Superior temporal gyrus (tissue), 1 donor: ENCODE results near the gene HHEX.

Experiments
- DNase-seq: peaks from one replicate; pipeline ENCODE4 v3.0.0-alpha.2; 2016; ENCODE audit errors: extremely low spot score

The HHEX gene

DNA sequence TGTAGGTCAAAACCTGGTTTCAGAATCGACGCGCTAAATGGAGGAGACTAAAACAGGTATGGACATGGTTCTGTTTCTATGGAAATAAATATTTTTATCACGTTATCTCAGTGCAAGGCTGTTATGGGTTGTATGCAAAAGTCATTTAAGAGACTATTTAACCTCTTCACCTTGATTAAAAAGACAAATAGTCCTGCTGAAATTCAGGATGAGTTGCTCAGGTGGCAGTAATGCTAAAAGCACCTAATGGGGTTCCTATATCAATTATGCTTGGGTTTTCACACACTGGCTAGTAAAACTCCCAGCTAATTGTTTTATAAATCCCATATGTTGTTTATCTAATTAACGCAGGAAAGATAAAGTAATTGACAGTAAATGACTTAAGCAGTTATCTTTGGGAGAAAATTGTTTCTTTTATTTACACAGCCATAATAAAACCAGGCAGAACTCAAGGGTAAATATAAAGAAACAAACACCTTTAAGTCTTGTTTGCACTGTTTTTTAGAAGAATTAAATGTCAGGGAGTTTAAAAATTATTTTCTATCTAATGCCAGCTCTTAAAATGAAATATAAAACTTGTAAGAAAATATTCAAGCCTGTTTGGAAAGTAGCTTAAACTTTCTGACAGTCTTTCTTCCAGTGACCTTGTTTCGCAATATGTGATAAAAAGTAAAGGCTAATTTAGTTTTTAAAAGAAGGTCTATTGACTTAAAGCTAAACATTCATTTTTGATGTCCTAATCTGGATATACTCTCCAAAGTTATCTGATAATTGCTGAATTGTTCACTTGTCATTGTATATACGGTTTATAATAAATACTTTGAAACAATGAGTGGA, 3.2 kb downstream of the HHEX start:
- DNase-seq: no peak

DNA sequence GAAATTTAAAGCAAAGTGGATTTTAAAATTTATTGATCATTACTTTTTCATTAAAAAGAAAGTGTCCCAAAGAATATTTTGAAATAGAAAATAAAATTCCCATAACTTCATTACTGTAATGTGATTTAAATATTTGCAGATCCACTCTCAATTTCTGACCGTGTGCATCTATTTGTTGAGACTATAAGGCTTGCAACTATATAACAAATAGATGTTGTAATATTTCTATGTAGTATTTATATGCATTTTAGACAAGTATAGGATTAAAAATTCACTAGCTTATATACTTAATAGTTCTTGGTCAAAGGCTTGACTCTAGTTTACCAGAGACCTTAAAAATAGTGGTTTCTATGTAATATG, 3.8 kb downstream of the HHEX start:
- no peak for DNase-seq

DNA sequence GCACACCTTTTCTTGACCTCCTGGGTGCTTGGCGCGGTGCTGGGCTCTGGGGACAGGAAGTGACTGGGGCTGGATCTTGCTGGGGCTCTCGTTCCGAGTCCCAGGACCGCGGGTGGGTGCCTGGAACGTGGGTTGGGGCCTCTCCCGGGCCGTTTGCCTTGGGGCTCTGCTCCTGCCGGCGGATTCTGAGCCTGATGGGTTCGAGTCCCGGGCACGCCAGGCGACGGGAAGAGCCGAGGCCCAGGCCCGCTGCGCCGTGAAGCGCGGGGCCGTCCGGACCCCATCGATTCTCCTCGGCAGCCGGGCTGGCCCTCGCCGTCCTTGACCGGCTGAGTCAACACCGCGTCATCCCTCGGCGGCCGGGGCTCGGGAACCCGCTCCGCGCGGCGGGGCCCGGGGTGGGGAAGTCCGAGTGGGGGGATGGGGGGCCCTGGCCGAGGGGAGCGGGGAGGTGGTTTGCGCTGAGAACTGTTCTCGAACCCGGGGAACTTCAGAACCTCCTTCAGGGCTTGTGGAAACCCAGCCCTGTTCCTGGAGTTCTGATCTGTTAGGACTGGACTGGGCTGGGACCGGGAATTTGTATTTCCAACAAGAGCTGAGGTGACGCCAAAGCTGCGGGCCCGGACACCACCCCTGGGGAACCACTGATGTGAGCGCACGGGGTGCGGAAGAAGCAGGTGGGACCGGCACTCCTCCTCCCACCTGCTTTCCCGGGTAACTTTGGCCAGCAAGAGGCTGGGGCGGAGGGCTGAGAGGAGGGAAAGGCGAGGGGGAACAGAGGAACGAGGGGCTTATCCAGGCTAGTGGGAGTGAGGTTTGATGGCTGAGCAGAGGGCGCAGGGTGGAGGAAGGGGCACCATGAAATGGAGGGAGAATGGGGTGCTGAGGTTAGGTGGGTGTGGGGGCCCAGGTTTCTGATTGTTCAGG, 6.2 kb downstream of the HHEX start:
- no peak for DNase-seq

DNA sequence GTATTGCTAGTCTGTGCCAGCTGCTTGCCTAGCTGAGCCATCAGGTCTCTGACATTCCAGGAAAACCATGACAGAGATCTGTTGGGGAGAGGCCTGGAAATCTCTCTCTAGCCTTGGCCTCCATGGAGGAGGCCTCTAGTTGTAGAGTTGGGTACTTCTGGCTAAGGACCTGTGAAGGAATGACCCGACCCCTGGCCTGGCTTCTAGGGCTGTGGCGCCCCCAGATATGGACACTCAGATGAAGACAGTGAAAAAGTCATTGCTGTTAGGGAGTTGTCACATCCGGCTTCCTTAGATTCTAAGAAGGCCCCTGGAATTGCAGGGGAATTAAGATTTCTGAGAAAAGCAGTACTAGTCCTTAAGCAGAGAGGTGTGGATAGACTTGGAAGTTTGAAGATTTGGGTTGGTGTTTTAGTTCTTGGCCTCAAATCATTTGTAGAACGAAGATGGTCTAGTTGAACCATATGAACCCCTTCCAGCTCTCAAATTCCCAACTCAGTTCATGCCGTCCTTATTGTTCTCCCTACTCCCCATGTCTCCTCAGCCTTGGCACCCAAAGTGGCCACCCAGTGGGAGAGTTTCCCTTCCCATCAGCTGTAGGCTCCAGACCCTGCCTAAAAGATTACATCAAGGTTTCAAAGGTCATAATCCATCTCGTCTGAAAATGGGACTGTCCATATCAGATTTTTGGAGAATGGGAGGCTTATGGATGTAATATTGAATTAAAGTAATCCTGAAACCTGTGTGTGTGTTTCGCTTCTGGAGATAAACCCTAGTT, 7.0 kb downstream of the HHEX start:
- DNase-seq: no peak

DNA sequence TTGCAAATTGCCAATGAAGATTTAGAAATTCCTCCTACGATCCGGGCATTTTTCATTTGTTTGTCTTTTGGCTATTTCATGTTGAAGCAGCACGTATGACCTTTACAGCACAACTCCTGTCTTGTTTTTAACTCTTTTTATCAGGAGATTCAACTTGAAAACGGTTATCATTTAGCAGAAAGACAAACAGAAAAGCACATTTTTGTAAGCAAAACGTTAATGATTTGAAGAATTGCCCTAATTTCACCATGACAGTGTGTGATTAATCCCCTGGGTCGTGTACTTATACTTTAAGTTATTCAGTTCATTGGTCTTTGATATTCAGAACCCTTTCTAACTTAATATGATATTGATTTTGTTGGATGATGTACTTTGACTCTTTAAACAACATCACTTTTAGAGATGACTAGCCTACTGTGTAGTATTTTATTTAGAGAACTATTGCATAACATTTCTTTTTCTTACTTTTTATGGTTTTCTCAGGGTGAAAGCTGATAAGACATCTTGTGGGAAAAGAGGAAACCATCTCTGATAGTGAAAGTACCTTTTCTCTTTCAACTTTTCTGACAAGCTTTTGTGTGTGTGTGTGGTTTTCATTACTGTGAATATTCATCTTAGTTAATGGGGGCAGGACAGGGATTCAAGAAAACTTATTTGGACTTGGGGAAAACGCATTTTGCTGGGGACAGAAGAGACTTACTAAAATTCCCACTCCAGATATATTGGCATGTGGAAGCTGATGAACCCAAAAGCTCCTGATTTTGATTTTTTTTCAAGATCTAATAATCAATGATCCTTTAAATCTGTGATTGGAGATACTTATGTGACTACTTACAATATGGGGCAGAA, 8.1 kb downstream of the HHEX start:
- no peak for DNase-seq

DNA sequence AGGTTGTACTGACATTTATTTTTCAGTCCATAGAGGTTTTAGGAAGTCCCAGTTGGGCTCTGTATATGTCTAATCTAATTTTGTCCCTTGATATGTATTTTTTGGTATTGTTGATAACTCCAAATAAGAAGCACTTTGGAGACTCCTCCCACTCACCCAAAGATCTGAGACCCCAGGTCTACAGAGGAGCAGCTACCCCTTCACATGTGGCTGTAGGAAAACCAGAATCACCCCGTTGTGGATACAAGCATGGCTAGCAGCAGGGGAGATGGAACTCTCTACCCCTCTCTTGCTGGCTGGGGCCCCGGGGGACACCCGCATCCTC, 9.4 kb downstream of the HHEX start:
- DNase-seq: no peak

DNA sequence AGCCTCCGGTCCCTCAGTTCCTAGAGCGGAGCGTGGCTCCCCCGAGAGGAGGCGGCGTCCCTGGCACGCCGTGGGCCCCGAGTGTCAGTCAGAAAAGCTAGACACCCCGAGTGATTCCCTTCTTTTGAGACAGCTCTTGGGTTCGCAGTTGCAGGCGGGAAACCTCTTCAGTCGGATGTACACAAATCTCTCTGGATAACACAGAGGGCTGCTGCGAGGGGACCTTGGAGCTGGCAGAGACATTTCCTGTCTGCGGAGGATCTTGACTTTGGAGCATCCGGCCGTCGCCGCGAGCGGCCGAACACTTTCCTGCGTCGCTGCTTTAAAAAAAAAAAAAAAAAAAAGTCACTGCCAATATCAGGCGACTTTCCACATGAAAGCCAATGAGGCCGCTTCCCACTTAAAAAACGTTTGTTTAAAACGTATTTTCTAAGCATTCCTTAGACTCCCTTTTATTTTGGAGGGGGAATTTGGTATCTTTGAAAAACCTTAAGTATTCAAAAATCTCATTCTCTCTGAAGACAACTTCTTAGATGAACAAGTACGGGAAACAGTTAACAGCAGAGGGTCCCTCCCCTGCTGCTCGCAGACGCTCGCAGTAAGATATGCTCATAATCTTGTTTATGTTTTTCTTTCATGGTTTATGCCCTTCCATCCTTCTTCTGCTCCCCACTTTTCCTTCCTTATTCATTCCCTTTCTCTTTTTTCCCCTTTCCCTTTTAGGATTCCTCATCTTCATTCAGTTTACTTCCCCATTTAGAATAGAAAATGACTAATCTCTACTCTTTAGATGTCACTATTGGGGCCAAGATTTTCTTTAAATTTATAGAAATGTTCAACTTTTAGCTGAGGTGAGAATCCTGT, 10.0 kb downstream of the HHEX start:
- no peak for DNase-seq

DNA sequence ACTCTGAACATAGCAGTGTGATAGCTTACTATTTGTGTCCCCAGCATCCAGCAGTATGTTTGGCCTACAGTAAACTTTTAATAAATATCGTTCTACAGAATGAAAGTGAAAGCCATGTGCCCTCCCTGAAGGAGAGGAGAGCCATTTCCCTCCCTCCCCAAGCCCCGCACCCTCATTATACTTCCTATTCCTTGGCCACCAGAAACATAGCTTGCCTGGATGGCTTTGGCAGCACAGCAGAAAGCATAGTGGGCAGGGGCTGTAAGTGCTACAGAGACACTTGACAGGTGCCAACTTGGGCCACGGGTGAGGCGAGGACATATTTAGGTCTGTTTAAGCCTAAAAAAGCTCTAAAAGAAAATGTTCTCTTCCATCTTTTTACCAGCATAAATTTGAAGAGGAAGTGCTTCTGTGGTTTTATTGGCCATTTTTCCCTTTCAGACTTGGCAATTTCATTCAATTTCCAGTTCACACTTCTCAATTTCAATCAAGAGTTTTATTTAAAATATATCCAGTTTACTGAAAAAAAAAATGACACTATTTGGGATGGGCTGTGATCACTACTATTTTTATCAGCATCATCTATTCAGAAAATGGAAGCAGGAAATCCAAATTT, 12.7 kb downstream of the HHEX start:
- DNase-seq: no peak

DNA sequence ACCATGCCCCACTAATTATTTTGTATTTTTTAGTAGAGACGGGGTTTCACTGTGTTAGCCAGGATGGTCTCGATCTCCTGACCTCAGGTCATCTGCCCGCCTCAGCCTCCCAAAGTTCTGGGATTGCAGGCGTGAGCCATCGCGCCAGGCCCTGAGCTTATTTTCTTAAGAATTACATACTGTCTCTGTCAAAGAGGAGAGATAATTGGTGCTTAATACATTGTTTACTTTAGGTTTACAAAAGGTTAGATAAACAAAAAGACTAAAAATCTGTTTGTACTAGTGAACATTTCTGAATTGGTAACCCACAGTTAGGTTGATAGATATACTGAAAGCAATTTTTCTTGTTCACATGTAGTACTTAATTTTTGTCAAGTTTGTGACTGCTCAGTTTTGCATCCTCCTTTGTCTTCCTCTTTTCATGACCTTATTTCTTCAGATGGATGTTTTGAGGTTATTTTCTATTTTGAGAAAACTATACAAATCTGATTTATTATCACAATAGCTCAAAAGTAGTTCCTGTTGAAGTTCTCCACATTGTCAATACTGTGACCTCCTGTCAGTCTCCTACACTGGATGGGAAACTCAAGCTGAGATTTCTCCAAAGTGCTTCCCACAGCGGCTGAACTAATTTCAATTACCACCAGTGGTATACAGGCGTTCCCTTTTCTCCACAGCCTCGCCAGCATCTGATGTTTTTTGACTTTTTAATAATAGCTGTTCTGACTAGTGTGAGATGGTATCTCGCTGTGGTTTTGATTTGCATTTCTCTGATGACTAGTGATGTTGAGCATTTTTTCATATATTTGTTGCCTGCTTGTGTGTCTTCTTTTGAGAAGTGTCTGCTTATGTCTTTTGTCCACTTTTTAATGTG, 22.5 kb downstream of the HHEX start:
- DNase-seq: no peak

DNA sequence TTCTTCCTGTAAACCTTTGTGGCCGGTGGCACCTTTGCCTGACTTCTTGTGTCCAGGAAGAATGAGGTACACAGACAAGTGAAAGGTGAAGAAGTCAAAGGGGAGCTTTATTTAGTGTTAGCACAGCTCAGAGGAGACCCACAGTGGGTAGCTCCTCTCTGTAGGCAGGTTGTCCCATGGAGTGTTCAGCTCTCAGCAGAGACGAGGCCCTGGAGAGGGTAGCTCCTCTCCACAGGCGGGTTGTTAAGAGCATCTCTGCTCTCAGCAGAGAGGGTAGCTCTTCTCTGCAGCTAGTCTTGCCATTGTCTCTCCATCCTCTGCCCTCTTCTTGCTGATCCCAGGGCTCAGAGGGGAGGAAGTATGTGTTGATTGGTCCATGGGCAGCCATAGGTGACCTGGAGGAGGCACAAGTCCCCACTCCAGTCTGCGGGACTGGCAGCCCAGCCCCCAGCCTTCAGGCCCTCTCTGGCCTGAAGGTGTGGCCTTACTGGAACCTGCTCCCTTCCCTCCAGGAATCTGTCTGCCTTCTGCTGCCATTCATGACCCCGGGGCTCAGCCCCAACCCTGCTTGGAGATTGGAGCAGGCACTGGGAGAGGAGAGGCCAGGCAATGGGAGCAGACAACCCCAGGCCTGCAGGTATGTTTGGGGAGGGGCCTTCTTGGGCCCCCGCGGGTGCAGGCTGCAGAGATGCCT, 24.5 kb downstream of the HHEX start:
- DNase-seq: no peak

DNA sequence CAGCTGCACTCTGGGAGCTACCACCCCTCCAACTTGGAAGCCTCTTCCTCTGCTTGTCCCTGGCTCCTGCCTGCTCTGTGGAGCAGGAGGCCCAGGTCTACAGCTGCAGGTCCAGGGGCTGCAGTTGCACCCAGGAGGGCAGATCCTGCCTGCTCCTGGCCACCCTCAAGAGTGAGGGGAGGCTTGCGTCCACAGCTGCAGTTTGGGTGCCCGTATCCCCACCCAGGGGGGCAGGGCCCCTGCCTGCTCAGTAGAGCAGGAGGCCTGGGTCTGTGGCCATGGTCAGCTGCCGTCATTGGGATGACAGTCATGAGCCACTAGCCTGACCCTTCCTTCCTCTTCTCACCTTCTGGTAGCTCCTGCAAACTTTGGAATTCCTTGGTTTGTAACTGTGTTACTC, 25.1 kb downstream of the HHEX start:
- no peak for DNase-seq

DNA sequence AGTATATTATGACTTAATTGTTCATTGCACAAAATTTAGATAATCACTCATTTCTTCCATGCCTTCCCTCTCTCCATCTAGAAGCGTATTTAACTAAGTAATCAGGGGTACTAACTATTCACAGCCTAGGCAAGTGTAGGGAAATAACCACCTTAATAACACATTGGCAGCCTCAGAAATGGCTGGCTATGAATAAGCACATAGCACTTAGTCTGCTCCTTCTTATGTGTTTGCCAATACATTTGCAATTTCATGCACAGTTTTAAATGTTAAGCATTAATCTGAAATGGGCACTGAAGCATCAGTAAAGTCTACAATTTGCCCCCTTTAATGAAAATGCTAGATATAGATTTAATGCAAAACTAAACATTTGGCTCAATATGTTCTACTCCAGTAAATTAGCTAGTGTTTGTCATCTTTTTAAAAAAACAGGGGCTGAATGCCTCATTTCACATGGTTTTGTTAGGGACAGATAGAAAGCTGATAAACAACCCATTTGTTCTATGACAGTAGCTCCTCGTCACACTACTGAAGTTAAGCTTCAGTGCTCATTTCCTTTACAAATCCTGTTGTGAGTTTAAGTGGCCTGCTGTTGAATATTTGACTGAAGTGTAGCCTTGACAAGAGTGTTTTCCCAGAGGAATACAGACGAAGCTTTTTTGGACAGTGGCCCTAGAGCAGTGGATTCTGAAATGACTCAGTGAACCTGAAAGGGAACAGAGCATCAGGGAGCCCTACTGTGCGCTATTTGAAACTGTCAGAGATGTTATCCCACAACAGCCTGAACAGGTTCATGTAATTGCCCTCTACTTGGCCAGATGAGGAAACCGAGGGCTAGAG, 30.5 kb downstream of the HHEX start:
- no peak for DNase-seq

DNA sequence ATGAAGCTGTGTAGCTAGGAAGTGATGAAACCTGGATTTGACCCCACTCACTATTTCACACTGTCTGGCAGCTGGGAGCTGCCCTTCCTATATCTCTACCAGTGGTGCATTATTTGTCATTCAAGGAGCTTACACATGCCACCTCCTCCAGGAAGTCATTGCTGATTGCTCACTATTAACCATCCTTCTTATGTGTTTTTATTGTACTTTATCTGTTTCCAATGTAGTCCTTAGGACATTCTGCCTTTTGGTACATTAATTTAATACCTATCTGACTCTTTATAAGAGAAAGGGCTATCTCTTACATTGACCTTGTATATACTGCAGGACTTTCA, 31.0 kb downstream of the HHEX start:
- DNase-seq: no peak

DNA sequence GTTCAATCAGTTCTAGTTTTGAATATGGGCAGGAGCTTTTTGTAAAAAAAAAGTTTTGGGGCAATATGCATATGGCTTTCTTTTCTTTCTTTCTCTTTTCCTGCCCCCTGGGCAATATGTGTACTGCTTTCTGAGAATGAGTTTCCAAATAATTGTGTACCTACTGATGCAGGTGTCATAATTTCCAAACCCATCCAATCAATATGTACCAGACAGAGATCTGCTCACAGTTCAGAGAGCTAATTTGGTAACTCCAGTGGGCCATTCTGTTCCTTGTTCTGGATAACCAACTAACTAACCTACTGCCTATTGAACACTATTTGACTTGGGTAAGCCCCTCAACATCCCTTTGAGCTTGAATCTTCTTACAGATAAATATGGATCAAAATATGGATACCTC, 32.6 kb downstream of the HHEX start:
- DNase-seq: no peak

DNA sequence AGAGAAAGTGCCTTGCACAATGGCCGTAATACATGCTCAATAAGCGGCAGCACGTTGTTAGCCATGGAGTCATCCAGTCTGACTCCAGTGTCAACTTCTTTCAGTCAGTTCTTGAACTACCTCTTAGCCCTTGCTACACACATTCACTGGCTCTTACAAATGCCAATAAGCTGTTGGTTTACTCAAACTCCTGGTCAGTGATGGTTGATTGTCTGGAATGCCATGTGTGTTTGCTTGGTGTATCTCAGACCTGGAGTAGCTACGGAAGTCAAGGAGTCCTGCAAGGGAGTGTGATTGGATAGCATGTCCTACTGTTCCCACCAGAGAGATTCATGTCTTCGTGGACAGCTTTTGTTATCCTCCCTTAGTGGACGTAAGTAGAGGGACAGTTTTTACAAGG, 37.4 kb downstream of the HHEX start:
- no peak for DNase-seq

DNA sequence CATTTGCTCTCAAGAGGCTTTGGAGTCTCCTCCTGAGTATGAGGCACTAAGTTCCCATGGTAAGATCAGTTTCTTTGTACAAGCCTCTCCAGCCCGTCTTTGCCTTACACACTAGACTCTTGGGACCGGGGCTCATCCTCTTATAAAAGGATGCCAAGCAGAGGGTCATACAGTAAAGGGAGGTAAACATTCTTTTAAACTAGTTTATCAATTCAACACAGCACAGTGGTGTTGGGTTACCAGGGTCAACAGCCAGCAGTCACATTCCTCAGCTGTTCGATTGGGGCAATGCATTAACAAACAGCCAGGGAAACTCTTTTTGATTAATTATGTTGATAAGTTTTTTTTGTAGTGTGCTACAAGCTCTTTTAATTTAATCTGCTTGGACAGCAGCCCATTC, 37.8 kb downstream of the HHEX start:
- DNase-seq: no peak

DNA sequence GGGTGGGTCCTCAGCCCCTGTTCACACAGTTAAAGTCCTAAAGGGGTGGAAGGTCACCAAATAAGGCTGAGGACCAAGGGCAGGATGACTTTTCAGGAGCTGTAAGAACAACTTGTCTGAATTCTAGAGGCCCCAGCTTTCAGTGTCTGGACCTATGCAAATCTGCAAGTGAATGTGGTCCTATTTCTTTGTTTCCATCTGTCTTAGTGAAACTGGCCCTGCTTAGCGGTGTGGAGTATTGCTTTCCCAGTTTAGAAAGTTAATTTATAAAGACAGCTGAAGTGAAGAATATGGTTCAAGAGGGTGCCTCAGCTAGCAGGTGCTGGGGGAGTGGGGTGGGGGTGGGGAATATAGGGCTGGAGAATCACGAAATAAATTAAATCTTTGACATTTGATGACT, 40.1 kb downstream of the HHEX start:
- no peak for DNase-seq

DNA sequence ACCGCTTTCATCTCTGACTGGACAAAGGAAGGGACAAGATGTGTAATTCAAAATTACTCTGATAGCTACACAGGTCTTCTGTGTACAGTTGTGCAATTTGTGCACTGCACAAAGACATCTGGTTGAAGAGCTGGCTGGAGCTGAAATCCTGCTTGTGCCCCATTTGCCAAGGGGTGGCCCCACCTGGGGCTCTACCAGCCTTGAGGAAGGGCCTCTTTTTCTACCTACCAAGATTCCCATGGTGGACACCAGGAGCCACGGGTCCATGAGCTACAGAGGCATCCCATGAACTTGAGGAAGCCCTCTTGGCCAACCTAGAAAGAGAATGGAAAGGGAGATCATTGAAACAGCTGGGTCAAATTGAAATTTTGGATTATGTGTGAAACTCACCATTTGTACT, 43.2 kb downstream of the HHEX start:
- no peak for DNase-seq
